Mesenteric fat pad (tissue), 1 donor: ENCODE data around the gene UVSSA. TPM values are rescaled to one million over a fixed set of nuclear protein-coding genes. Genes with fewer than 3 reads are reported as not detected.
"Not testable (repeated sequence)": the region's sequence is repeated elsewhere in the genome, so short reads cannot be mapped to it uniquely, and the experiment has no call there.

Experiments used
- DNase-seq: peaks from one replicate; pipeline ENCODE4 v3.0.0-alpha.2; 2020; ENCODE audit warnings: low spot score
- total RNA-seq: library from RNA; stranded (reverse); fragmentation: NEBNext Ultra II Directional; extraction: Animal tissue kit (Norgen Biotek cat#: 25700); gene quantifications from one replicate; pipeline ENCODE4 v1.2.1, GENCODE V29; 2021
- donor health status: DM: yes; HTN: yes; CAD: no.

Gene UVSSA
- total RNA-seq, 1 donor from 2014 or later, result 19.0 TPM

GRCh38 chr4:1329408-1330371 lies 17.3 kb upstream of the UVSSA start:
- DNase-seq, result no peak

GRCh38 chr4:1330761-1331590 lies 16.0 kb upstream of the UVSSA start:
- no peak for DNase-seq

DNA sequence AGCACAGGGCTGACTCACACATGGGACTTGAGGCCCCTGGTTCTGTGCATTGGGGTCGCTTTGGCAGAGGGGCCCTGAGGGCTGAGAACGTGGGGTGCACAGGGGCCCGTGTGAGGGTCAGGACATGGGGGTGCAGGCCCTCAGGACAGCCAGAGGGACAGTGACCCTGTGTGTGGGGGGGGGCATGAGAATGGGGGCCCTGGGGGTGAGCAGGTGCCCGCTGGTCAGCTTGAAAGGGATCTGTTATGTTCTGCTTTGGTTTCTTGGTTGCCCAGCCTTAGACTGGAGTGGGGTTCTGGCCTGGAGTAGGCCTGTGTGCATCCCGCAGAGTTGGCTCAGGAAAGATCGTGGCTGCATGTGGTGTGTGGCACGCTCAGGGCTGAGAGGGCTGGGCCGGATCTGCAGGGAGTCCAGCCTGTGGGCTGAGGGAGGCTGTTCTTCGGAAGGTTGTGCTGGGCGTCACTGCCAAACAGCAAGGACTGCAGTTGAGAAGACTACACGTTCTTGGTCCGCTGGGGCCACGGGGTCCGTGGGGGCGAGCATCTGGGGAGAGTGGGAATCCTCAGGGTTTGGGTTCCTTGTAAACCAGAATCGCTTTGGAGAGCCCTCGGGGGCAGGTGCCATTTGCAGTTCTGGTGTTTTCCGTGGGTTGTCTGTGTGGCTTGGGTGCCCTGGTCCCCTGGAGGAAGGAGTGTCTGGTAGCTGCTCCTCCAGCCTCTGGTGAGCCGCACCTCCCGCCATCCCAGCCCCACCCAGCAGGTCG lies 15.2 kb upstream of the UVSSA start:
- no peak for DNase-seq

- DNase-seq, result no peak
Measured at GRCh38 chr4:1332686-1333085, 14.3 kb upstream of the UVSSA start.

DNA sequence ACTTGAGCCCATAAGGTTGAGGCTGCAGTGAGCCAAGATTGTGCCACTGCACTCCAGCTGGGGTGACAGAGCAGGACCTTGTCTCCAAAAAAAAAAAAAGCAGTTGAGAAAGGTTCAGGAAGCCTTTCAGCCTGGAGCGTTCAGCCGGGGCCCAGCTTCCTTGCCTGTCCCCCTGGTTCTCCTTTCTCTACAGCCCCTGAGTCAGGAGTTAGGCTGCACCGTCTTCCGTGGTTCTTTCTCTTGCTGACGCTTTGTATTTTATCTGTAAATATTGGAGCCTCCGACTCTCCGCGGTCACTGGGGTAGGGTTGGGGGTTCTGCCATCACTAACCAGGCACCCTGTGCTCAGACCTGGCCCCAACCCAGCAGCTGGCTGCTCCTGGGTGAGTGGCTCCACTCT lies 13.8 kb upstream of the UVSSA start:
- no peak for DNase-seq

GRCh38 chr4:1333851-1334578 lies 13.0 kb upstream of the UVSSA start:
- DNase-seq, result not testable (repeated sequence)

GRCh38 chr4:1334579-1334895 lies 12.5 kb upstream of the UVSSA start:
- no peak for DNase-seq

DNA sequence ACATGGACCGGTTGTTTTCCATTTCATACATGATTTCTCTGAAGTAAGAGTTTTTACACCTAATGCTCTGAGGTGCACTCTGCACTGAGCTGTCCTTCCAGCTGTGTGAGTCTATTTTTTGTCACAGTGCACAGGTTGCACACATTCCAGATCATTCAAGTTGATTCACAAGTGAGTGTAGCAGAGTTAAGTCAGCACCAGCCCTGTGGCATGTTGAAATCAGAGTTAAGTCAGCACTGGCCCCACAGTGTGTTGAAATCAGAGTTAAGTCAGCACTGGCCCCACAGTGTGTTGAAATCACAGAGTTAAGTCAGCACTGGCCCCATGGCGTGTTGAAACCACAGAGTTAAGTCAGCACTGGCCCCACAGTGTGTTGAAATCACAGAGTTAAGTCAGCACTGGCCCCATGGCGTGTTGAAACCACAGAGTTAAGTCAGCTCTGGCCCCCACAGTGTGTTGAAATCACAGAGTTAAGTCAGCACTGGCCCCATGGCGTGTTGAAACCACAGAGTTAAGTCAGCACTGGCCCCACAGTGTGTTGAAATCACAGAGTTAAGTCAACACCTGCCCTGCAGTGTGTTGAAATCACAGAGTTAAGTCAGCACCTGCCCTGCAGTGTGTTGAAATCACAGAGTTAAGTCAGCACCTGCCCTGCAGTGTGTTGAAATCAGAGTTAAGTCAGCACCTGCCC lies 11.7 kb upstream of the UVSSA start:
- DNase-seq, result not testable (repeated sequence)

DNA sequence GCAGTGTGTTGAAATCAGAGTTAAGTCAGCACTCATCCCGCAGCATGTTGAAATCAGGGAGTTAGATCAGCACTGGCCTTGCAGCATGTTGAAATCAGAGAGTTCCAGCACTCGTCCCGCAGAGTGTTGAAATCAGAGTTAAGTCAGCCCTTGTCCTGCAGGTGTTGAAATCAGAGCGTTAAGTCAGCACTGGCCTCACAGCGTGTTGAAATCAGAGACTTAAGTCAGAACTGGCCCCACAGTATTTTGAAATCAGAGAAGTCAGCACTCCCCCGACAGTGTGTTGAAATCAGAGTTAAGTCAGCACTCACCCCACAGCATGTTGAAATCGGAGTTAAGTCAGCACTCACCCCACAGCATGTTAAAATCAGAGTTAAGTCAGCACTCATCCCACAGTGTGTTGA lies 10.9 kb upstream of the UVSSA start:
- DNase-seq, result no peak

- DNase-seq, result no peak
Measured at GRCh38 chr4:1337376-1337831, 9.6 kb upstream of the UVSSA start.

DNA sequence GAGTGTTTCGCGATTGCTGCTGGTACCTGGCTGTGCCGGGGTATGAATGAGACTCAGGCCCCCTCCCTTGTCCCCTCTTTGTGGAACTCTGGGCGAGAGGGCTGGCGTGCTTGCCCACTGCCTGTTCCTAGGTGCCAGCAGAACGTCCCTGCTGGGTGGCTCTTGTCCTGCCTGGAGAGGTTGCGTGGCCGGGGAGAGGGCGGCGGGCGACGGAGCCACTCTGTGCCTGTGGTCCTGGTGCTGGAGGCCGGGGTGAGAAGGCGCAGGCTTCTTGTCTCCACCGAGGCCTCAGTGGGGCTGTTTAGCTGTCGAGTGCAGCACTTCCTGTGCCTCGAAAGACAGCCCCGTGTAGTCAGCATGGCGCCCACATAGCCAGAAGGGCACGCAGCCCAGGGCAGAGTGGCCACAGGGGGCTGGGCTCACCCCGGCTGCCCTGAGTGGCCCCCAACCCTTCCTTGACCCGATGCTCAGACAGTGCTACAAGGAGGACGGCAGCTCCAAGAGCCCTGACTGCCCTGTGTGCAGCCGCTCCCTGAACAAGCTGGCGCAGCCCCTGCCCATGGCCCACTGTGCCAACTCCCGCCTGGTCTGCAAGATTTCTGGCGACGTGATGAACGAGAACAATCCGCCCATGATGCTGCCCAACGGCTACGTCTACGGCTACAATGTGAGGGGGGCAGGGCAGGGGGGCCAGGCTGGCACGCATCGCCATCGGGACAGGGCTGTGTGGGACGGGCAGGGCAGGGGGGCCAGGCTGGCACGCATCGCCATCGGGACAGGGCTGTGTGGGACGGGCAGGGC lies 8.9 kb upstream of the UVSSA start:
- DNase-seq, result no peak

DNA sequence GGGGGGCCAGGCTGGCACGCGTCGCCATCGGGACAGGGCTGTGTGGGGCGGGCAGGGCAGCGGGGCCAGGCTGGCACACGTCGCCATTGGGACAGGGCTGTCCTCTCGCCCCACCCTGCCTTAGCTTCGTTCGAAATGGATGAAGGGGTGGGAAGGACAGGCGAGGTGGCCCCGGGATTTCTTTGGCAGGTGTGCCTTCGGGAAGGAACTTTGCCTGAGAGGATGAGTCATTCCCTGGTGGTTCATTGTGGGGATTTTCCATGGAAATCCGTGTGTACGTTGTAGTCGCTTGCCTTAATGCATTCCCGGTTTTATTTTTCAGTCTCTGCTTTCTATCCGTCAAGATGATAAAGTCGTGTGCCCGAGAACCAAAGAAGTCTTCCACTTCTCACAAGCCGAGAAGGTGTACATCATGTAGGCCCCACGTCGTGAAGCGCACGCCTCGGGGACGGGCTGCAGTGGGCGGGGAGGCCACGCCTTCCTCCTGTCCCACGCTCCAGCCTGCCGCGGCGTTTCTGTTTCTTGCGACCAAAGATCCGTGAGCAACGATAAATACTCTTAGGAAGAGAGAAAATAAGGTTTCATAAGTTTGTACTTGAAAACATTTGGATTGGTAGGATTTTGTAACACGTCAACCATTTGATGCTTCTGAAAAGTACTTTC lies 8.1 kb upstream of the UVSSA start:
- no peak for DNase-seq

DNA sequence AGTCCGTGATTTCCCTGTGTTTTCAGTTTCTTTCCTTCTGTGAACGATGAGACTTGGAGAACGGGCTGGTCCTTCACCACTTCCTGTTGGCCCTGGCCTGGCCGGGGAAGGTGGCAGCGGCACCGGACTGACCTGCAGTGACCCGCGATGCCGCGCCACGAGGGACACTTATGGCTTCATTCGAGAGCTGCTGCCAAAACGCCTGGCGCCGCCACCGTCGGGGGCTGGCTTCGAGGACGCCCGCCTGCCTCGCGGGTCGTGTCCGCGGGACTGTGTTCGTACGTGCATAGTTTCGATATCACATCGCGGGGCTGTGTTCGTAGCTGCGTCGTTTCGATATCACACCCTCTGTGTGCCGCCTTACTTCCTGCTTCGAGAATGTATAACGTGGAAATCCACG lies 7.5 kb upstream of the UVSSA start:
- DNase-seq, result no peak

DNA sequence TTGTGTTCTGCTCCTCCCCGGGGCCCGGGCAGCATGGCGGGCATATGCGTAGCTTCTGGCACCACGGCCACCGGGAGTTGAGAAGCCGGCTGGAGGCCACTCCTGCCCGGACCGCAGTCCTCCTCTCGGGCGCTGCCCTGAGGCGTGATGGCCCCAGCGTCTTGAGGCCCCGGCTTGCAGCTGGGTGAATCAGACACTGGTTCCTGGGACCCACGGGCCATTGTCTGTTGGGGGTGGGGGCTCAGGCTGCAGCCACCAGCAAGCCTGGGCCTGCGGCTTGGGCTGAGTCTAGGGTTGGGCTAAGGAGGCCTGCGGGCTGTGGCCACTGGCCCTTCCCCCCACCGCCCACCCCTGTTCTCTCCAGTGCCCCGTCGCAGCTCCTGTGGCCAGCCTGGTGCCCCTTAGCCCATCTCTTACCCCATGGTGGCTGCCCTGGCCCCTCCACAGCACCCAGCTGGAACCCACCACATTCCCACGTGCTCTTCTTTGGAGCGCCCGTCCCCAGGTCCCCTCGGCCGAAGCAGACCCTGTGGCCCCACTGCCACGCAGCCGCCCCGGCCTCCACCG lies 6.7 kb upstream of the UVSSA start:
- DNase-seq, result no peak

GRCh38 chr4:1340861-1341260 lies 6.1 kb upstream of the UVSSA start:
- DNase-seq, result no peak

- no peak for DNase-seq
Measured at GRCh38 chr4:1342003-1342402, 5.0 kb upstream of the UVSSA start.

GRCh38 chr4:1344696-1345095 lies 2.3 kb upstream of the UVSSA start:
- DNase-seq, result no peak
